Activated CD8-positive, alpha-beta memory T cell treated with anti-CD3 and anti-CD28 coated beads for 4 hours (primary cell): ENCODE measurements around the gene SPHKAP.
"Not testable (repeated sequence)": the region's sequence is repeated elsewhere in the genome, so short reads cannot be mapped to it uniquely, and the experiment has no call there.

Source experiments
- DNase-seq, 2 donors: peaks; one replicate each; pipeline ENCODE4 v3.0.0-alpha.2; 2020; ENCODE audit warnings: low read depth in 2 of 2

SPHKAP gene, protein sequence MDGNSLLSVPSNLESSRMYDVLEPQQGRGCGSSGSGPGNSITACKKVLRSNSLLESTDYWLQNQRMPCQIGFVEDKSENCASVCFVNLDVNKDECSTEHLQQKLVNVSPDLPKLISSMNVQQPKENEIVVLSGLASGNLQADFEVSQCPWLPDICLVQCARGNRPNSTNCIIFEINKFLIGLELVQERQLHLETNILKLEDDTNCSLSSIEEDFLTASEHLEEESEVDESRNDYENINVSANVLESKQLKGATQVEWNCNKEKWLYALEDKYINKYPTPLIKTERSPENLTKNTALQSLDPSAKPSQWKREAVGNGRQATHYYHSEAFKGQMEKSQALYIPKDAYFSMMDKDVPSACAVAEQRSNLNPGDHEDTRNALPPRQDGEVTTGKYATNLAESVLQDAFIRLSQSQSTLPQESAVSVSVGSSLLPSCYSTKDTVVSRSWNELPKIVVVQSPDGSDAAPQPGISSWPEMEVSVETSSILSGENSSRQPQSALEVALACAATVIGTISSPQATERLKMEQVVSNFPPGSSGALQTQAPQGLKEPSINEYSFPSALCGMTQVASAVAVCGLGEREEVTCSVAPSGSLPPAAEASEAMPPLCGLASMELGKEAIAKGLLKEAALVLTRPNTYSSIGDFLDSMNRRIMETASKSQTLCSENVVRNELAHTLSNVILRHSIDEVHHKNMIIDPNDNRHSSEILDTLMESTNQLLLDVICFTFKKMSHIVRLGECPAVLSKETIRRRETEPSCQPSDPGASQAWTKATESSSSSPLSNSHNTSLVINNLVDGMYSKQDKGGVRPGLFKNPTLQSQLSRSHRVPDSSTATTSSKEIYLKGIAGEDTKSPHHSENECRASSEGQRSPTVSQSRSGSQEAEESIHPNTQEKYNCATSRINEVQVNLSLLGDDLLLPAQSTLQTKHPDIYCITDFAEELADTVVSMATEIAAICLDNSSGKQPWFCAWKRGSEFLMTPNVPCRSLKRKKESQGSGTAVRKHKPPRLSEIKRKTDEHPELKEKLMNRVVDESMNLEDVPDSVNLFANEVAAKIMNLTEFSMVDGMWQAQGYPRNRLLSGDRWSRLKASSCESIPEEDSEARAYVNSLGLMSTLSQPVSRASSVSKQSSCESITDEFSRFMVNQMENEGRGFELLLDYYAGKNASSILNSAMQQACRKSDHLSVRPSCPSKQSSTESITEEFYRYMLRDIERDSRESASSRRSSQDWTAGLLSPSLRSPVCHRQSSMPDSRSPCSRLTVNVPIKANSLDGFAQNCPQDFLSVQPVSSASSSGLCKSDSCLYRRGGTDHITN (N-terminal part only)

DNA sequence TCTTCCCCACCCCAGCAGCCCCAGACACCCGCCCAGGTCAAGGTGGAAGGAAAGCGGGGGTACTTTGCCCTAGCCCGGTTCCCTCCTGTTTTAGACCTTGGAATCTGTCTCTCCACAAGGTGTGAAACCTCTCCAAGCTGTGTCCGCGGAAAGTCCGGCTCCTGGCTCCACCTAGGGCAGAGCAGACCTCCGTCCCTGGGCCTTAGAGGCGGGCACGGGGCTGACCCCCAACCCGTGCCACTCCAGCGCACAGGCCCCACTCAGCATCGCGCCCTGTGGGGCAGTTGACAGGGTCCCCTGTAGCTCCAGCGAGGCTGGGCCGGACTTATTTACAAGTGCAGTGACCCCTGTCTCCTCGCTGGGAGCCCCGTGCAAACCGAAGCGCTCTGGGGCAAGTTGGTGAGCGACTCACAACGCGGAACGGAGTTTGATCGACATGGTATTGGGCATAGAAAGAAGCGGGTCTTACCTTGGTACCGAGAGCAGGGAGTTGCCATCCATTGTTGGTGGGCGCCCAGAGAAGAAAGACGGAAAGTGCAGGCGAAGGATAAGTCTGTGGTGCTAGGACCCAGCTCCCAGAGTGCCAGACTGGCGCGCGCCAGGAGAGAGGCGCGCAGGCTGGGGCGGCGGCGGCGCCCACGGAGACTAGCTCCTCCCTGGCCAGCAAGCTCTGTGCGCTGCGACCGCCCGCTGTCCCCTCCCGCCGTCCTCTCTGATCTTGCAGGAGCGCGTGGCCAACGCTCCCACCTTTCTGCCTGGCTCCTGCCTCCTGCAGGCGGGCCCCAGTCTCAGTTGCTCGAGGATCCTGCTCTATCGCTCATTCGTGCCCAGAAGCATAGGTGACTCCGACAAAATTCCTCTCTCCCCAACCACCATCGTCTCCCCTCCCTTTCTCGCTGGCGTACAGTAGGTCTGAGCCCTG lies at the start of gene SPHKAP:
SPHKAP (minus strand) TSS at position 590 of the 922 bp plus-strand sequence; CDS start at position 501, 89 bp downstream.
- no peak for DNase-seq

DNA sequence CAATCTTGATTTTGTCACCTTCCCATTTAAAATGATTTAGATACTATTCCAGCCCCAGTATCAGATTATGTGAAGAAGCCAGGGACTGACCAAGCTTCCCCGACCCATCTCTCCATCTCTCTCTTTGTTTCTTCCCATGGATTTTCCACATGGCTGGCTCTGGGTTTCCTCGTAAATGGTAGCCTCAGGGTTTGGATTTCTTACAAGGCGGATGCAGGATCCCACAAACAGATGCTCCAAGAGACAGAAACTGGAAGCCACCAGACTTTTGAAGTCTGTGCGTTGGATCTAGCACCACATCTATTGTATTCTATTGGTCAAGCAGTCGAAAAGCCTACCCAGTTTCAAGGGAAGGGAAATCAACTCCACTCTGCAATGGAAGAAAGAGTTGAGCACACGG lies 46.0 kb upstream of the SPHKAP start:
- no peak for DNase-seq

GRCh38 chr2:228224410-228224809 lies 42.9 kb upstream of the SPHKAP start:
- DNase-seq = no peak

DNA sequence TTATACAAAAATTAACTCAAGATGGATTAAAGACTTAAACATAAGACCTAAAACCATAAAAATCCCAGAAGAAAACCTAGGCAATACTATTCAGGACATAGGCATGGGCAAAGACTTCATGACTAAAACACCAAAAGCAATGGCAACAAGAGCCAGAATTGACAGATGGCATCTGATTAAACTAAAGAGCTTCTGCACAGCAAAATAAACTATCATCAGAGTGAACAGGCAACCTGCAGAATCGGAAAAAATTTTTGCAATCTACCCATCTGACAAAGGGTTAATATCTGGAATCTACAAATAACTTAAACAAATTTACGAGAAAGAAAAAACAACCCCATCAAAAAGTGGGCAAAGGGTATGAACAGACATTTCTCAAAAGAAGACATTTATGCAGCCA lies 37.1 kb upstream of the SPHKAP start:
- DNase-seq = not testable (repeated sequence)

DNA sequence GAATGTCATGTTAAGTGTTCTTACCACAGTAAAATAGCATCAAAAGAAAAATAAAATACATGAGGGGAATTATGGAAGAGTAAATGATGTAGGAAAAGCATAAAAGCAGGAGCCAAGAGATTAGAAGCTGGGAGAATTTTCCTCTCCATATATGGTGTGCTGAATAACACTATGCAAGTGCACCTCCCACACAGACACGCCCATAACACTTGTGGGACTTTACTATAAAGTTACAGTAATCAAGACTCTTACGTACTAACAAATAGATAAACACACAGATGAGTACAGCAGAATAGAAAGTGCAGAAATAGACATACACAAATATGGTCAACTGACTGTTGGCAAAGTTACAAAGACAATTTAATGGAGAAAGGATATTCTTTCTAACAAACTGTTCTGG lies 16.0 kb upstream of the SPHKAP start:
- DNase-seq = no peak

DNA sequence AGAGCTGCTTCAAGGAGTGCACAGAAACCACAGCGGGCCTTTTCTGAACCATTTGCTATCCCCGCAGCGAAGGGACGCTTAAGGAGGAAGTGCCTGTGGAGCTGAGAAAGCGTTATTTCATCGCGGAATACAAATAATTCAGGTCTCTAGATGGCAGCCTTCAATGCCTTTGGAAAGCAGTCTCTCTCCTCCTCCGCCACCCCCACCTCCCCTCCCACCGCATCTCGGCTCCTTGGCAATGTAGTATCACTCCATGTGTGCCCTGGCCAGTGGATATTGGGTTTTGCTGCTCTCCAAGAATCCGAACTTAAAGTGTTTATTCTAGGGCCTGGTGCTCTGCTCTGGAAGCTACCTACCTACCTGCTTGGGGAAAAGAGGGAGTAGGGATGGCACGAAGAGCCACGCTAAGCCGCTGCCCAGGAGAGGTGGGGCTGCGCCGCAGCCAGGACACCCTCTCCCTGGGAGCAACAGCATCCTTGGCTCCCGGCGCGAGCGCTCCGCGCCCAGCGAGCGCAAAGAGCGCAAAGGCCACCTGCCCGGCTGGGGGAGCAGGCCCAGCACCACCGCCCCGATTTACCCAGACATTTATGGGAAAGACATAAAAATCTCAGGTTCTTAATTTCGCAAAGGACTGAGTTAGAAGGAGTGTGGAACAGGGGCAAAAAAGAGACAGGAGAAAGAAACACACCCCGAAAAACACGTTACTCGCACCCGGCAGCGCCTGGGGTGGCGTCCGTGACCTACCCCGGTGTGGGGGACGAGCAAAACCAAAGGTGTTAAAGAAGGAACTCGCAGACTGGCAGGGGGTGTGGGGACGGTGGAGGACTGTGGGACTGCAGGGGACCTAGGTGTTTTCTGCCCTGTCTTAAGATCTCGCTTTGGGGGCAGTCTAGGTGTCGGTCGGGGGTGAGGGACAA lies 1.0 kb downstream of the SPHKAP start:
- no peak for DNase-seq

DNA sequence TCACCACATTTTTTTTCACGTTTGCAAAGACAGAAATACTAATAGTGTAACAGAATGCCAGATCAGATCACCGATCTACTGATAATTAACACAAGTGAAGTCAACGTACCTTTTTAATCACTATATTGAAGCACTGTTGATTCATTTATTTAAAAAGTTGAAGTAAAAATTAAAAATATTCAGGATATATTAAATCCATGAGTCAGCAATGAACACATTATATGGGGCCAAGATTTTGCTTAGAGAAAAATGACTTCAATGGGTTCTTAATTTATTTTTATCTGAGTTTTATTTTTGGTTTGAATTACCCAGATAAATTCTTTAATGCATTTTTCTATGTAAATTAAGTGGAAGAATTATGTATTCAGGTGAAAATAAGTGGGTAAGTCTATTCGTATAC lies 14.2 kb downstream of the SPHKAP start:
- no peak for DNase-seq

DNA sequence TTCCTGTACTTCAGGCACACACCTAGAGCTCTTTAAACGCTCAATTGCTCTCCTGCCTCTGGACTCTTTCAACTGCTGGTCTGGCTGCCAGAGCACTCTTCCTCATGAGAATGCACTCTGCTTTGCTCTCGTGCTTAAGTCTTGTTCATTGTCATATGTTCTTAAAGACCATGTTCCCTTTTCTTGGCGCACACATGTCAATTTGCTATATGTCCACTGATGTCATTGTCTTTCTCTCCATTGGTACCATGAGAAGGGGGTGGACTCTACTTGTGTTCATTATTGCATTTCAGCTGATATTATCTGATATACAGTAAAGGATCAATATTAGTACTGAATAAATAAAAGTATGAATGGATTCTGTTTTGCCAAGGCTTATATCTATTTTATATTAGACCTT lies 16.8 kb downstream of the SPHKAP start:
- DNase-seq = no peak

GRCh38 chr2:228157841-228158240 lies 23.6 kb downstream of the SPHKAP start:
- DNase-seq = no peak

DNA sequence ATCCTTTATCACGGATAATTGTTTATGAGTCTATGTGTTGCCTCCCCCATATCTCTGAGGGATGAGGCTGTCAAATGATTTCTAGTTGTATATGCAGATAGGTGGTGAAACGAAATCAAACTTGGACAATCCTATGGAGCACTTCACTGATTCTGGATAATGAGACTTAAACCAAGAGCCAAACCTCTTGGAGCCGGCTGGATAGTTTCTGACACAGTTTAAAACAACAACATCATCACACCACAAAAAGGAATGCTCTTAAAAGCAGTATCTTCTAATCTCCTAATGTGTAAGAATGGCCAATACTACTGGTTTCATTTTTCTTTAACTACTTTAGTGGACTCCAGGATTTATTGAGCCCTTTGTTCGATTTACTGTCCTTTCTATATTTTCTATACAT lies 36.5 kb downstream of the SPHKAP start:
- DNase-seq = no peak

DNA sequence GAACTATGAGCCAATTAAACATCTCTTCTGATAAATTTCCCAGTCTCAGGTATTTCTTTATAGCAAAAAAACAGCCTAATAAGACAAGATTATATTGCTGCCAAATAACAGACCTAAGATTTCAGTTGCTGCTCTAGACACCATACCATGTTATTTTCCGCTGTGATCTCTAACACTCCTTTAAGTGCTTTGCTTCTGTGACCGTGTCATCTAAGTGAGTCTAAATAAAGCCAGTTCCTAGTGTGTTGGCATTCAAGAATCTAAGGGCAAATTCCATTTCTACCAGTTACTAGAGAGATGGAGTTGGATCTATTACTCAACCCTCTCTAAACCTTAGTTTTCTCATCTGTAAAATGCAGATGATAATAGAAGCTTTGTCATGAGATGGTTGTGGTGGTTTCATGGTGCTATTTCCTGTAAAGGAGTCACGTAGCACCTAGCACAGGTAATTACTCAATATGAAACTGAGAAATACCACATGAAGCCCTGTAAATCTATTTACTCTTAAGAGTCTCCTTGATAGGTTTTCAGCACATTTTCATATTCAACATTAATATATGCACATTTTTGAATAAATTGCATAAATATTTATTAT lies 40.5 kb downstream of the SPHKAP start:
- no peak for DNase-seq

GRCh38 chr2:228136027-228136426 lies 45.5 kb downstream of the SPHKAP start:
- no peak for DNase-seq

DNA sequence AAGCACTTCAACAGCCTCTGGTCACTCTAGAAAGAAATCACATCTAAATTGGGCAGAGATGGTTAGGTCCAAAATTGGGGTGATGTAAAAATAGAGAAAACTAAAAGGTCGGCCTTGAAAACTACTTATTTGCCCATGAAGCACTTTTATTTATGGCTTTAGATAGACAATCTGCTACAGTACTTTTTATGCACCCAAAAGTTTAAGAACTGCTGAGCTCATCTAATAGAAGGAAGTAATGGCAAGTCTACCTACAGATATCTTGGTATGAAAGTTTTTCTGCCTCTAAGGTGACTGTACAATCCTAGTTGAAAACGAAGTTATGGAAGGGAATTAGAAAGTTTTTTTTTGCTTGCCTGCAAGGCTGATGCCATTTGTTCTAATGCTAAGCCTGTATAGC lies 46.2 kb downstream of the SPHKAP start:
- DNase-seq = no peak

DNA sequence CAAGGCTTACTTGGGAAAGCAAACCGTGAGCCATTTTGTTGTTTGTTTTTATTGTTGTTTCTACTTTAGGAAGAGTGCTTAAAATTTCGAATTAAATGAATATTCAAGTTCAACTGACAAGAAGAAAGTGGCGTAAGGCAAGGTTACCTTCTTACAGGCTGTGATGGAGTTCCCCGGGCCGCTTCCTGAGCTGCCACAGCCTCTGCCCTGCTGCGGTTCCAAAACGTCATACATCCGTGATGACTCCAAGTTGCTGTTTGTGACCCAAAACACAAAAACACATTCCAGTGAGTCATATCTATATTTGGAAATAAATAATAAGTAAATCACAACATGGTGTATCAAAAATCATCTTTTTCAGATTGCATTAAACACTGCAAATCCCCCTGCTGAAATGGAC lies 49.7 kb downstream of the SPHKAP start:
- DNase-seq = no peak

- DNase-seq = no peak
Observed at GRCh38 chr2:228126401-228126800, 55.1 kb downstream of the SPHKAP start.

DNA sequence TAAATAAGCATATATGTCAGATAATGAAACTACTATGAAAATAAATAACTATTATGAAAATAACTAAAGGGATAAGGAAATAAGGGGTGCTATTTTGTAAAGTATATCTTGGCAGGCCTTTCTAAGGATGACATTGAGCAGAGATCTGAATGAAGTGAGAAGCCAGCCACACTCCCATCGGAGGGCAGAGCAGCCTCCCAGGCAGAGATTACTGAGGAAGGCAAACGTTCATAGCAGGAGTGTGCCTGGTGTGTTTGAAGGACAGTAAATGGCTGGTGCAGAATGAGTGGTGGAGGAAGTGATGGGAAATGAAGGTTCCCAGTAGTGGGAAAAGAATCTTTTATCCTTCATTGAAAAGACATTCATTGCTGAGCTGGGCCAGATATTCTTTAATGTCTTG lies 62.5 kb downstream of the SPHKAP start:
- DNase-seq = no peak

GRCh38 chr2:228107846-228108245 lies 73.6 kb downstream of the SPHKAP start:
- no peak for DNase-seq

GRCh38 chr2:228105526-228106250 lies 75.8 kb downstream of the SPHKAP start:
- no peak for DNase-seq

- DNase-seq = no peak
Observed at GRCh38 chr2:228104215-228104614, 77.3 kb downstream of the SPHKAP start.
